B cell (primary cell): Measurements from ENCODE around the gene TTC28. TPM values are rescaled to one million over a fixed set of nuclear protein-coding genes. Genes with fewer than 3 reads are reported as not detected.

ENCODE experiments used
- ATAC-seq: fragments of 200-7000 bp; cut with Tn5 transposase; one replicate; pipeline ENCODE4 v1.10.0; 2021; ENCODE audit warnings: low read depth, mild to moderate bottlenecking, moderate number of reproducible peaks, moderate library complexity
- CTCF ChIA-PET: fragments of 350-600 bp; sonication (Branson Sonifier 250); formaldehyde crosslinking; loops from one replicate; lab custom pipeline; 2021; ENCODE audit warnings: antibody characterized with exemption, inconsistent platforms; lab: Charles Lee
- POLR2A ChIA-PET: fragments of 350-600 bp; sonication (Branson Sonifier 250); formaldehyde crosslinking; loops from one replicate; lab custom pipeline; 2021; ENCODE audit warnings: antibody characterized with exemption; lab: Charles Lee
- DNase-seq: peaks from one replicate; pipeline ENCODE4 v3.0.0; 2013
- H2AFZ ChIP-seq: 2 replicates; pipeline ENCODE4 v1.6.1; 2012; ENCODE audit warnings: mild to moderate bottlenecking, low read depth, low read length; ENCODE audit not compliant: insufficient read depth, poor library complexity, severe bottlenecking
- H3K27ac ChIP-seq, 2 donors: 1 replicate in 1 of 2; 2 replicates in 1 of 2; pipeline ENCODE4 v1.5.1; 2012 to 2013; ENCODE audit warnings: low read length in 2 of 2, mild to moderate bottlenecking in 2 of 2, moderate library complexity in 1 of 2
- H3K27me3 ChIP-seq, 4 experiments: fragments of 200-600 bp in 1 of 4; sonication (generic) in 1 of 4; replicated peaks in 1 of 4; 1 replicate in 2 of 4; 2 replicates in 2 of 4; pipeline versions ENCODE4 v1.6.1 to v1.7.0; 2013 to 2016; ENCODE audit warnings: low read length in 3 of 4, mild to moderate bottlenecking in 2 of 4, mixed read lengths in 1 of 4, moderate library complexity in 1 of 4; ENCODE audit not compliant: insufficient read depth in 4 of 4, control insufficient read depth in 3 of 4; ENCODE audit errors: control extremely low read depth in 1 of 4
- H3K36me3 ChIP-seq, 2 experiments: replicated peaks in 1 of 2; 1 replicate in 1 of 2; 2 replicates in 1 of 2; pipeline versions ENCODE4 v1.6.1 to v1.7.1; 2013; ENCODE audit warnings: low read length in 1 of 2; ENCODE audit not compliant: insufficient read depth in 2 of 2, control insufficient read depth in 1 of 2; ENCODE audit errors: control extremely low read depth in 1 of 2, extremely low read depth in 1 of 2
- H3K4me1 ChIP-seq, 2 donors: fragments of 200-600 bp in 1 of 2; sonication (generic) in 1 of 2; 1 replicate in 1 of 2; 2 replicates in 1 of 2; pipeline versions ENCODE4 v1.5.1 to v1.6.1; 2013 to 2017; ENCODE audit warnings: low read length in 2 of 2; ENCODE audit not compliant: control insufficient read depth in 2 of 2, insufficient read depth in 2 of 2
- H3K4me2 ChIP-seq: replicated peaks from 2 replicates; pipeline ENCODE3; 2012; ENCODE audit warnings: mild to moderate bottlenecking, low read depth, low read length; ENCODE audit not compliant: poor library complexity, severe bottlenecking
- H3K4me3 ChIP-seq, 5 experiments: fragments of 200-600 bp in 1 of 5; sonication (generic) in 1 of 5; 1 replicate in 3 of 5; 2 replicates in 2 of 5; pipeline versions ENCODE4 v1.5.1 to v1.7.0; 2011 to 2016; ENCODE audit warnings: low read length in 4 of 5, mild to moderate bottlenecking in 4 of 5, low read depth in 2 of 5, control low read depth in 1 of 5, moderate library complexity in 1 of 5; ENCODE audit not compliant: insufficient read depth in 1 of 5; ENCODE audit errors: control extremely low read depth in 1 of 5, extremely low read depth in 1 of 5
- H3K79me2 ChIP-seq: fragments of 200-600 bp; sonication (generic); one replicate; pipeline ENCODE4 v1.6.0; 2016; ENCODE audit warnings: low read length; ENCODE audit not compliant: control insufficient read depth, insufficient read depth
- H3K9ac ChIP-seq: fragments of 200-600 bp; sonication (generic); 2 replicates; pipeline ENCODE4 v1.6.1; 2017; ENCODE audit warnings: mild to moderate bottlenecking, low read length, moderate library complexity
- H3K9me3 ChIP-seq, 3 donors: one replicate each; pipeline versions ENCODE4 v1.6.1 to v1.7.1; 2013; ENCODE audit warnings: low read length in 2 of 3; ENCODE audit not compliant: control insufficient read depth in 2 of 3, insufficient read depth in 1 of 3; ENCODE audit errors: control extremely low read depth in 1 of 3
- H4K20me1 ChIP-seq: 2 replicates; pipeline ENCODE4 v1.6.0; 2012; ENCODE audit warnings: mild to moderate bottlenecking, low read length; ENCODE audit not compliant: insufficient read depth, control insufficient read depth, poor library complexity, severe bottlenecking
- H3K27ac Mint-ChIP-seq: one replicate; pipeline ENCODE4 v1.8.0; 2021; ENCODE audit warnings: mixed read lengths
- H3K27me3 Mint-ChIP-seq: one replicate; pipeline ENCODE4 v1.8.0; 2021; ENCODE audit warnings: mixed read lengths
- H3K4me1 Mint-ChIP-seq: one replicate; pipeline ENCODE4 v1.8.0; 2021; ENCODE audit warnings: mixed read lengths
- H3K4me3 Mint-ChIP-seq: one replicate; pipeline ENCODE4 v1.8.0; 2021; ENCODE audit warnings: mixed read lengths
- H3K9me3 Mint-ChIP-seq: one replicate; pipeline ENCODE4 v1.8.0; 2022; ENCODE audit warnings: mixed read lengths; ENCODE audit not compliant: insufficient read depth
- EZH2 ChIP-seq: IDR thresholded peaks from 2 replicates; pipeline ENCODE4 v1.6.1; 2012; ENCODE audit warnings: borderline replicate concordance, low read depth, mild to moderate bottlenecking, moderate library complexity, low read length; ENCODE audit not compliant: insufficient read depth, poor library complexity, severe bottlenecking
- whole genome bisulfite sequencing: methylation state at CpG from one replicate; pipeline ENCODE4 v1.1.5; 2013; ENCODE audit warnings: missing lambda C conversion rate; ENCODE audit not compliant: insufficient coverage; 5-methylcytosine and 5-hydroxymethylcytosine counted together
- intact Hi-C: fragments of 100-400 bp; cut with micrococcal nuclease; formaldehyde crosslinking; loops from one replicate; pipeline ENCODE4 v1.10.0; 2022
- polyA plus RNA-seq: library from polyadenylated mRNA; depleted of rRNA; stranded (reverse); fragments of >200 nt; gene quantifications from 2 replicates; pipeline ENCODE4 v1.2.3, GENCODE V29; 2012
- total RNA-seq, 2 donors: library from RNA; stranded (reverse); fragments of 120-200 nt in 1 of 2; gene quantifications; 1 replicate in 1 of 2; 2 replicates in 1 of 2; pipeline versions ENCODE4 v1.2.3 to v1.2.4, GENCODE V29; 2013 to 2022
- TF ChIP-seq, protein P1 (sequence below): fragments of 200-600 bp; IDR thresholded peaks from one replicate; pipeline ENCODE4 v1.8.0; 2022; ENCODE audit warnings: antibody characterized with exemption, mild to moderate bottlenecking

Gene TTC28
- total and polyA plus RNA-seq, 2 donors (not counting 1 experiment from before 2014, with no cell fraction given), result 4.5 to 7.3 TPM

DNA sequence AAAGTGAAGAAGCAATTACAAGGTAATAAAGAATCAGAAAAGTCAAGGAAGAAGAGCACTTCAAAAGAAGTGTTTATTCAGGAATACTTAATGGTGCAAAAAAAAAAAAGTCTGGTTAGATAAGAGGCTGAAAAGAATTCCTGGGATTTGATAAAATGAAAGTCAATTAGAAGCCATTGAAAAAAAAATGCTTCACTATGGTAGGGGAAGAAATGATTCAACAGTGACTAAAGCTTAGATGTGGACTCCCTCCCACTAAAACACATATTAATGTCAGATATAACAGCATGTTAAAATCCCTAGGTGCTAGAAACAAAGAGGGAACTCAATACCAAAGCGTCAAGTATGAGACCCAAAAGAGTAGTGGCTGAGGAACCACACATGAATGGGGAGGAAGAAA is 425.2 kb downstream of the TTC28 start:
- intact Hi-C loops, result no loop called here
- ATAC-seq (no peak), DNase-seq (no peak)
- POLR2A ChIA-PET, result no interaction called here
- no peaks in the 10 kb centered on the region for H3K36me3 ChIP-seq
- CTCF ChIA-PET, result no interaction called here
- no peak overlapping the region for H3K4me3 Mint-ChIP-seq
- no peaks in the 10 kb centered on the region for H3K4me1 Mint-ChIP-seq
- H3K27ac Mint-ChIP-seq, result no peak overlapping the region
- H3K9me3 Mint-ChIP-seq, result no peaks in the 10 kb centered on the region
- H3K4me3 ChIP-seq, result no peak overlapping the region
- peaks cover 0 to 3% (median 0%) of the 10 kb centered on the region in 4 experiments for H3K27me3 ChIP-seq
- H3K4me2 ChIP-seq, result no peak overlapping the region
- no peak overlapping the region for H3K27ac ChIP-seq
- no peaks in the 10 kb centered on the region for H3K9me3 ChIP-seq
- TF ChIP-seq, protein P1, sequence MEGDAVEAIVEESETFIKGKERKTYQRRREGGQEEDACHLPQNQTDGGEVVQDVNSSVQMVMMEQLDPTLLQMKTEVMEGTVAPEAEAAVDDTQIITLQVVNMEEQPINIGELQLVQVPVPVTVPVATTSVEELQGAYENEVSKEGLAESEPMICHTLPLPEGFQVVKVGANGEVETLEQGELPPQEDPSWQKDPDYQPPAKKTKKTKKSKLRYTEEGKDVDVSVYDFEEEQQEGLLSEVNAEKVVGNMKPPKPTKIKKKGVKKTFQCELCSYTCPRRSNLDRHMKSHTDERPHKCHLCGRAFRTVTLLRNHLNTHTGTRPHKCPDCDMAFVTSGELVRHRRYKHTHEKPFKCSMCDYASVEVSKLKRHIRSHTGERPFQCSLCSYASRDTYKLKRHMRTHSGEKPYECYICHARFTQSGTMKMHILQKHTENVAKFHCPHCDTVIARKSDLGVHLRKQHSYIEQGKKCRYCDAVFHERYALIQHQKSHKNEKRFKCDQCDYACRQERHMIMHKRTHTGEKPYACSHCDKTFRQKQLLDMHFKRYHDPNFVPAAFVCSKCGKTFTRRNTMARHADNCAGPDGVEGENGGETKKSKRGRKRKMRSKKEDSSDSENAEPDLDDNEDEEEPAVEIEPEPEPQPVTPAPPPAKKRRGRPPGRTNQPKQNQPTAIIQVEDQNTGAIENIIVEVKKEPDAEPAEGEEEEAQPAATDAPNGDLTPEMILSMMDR, result no peak
- TF ChIP-seq EZH2, result no peak
- no peak overlapping the region for H2AFZ ChIP-seq
- WGBS, result no CpG with 5 or more reads among the region's 1 CpG
- no peaks in the 10 kb centered on the region for H3K79me2 ChIP-seq
- H3K27me3 Mint-ChIP-seq, result peaks cover 3% of the 10 kb centered on the region
- H3K9ac ChIP-seq, result no peak overlapping the region
- no peaks in the 10 kb centered on the region for H3K4me1 ChIP-seq
- H4K20me1 ChIP-seq, result no peaks in the 10 kb centered on the region

DNA sequence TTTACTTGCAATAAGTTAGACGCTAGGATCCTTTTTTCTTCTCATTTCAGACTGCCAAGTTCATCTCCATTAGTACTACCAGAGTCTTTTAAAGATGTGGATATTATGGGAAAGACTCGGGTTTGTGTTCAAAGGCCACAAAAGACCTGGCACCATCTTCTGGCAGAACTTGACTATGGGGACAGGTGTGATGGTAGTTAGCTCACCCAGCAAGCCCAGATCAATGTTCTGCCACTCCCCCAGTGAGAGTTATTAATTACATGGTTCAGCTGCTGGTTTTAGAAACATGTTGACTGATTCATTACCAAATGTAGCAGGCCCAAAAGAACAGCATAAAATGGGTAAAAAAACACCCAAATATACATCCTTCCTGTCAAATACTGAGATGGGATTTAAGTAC is 427.1 kb downstream of the TTC28 start:
- no CpG with 5 or more reads among the region's 2 CpGs for WGBS
- peaks cover 3% of the 10 kb centered on the region for H3K27me3 Mint-ChIP-seq
- H3K79me2 ChIP-seq, result no peaks in the 10 kb centered on the region
- H3K4me2 ChIP-seq, result no peak overlapping the region
- no peak for ATAC-seq
- ChIA-PET CTCF (no interaction called here), POLR2A (no interaction called here)
- H3K9me3 ChIP-seq, result no peaks in the 10 kb centered on the region
- TF ChIP-seq EZH2, result no peak
- TF ChIP-seq, protein P1, result no peak
- no peaks in the 10 kb centered on the region for H3K4me1 Mint-ChIP-seq
- no peaks in the 10 kb centered on the region for H4K20me1 ChIP-seq
- no peak overlapping the region for H3K9ac ChIP-seq
- H2AFZ ChIP-seq, result no peak overlapping the region
- no peaks in the 10 kb centered on the region for H3K36me3 ChIP-seq
- H3K27ac ChIP-seq, result no peak overlapping the region
- no peak overlapping the region for H3K4me3 Mint-ChIP-seq
- intact Hi-C loops, result no loop called here
- no peak overlapping the region for H3K4me3 ChIP-seq
- peaks cover 0 to 3% (median 0%) of the 10 kb centered on the region in 4 experiments for H3K27me3 ChIP-seq
- H3K4me1 ChIP-seq, result no peaks in the 10 kb centered on the region
- H3K9me3 Mint-ChIP-seq, result no peaks in the 10 kb centered on the region
- DNase-seq, result no peak
- no peak overlapping the region for H3K27ac Mint-ChIP-seq
